GM12891 (cell line): ENCODE results near the gene H1-8.

Experiments
- DNase-seq: peaks from one replicate; pipeline ENCODE4 v3.0.0; 2011; ENCODE audit warnings: low spot score; ENCODE audit not compliant: insufficient read length
- FAIRE-seq: peaks from 2 replicates; lab custom pipeline; 2011; peaks lifted over from hg19 to GRCh38; lab: Jason Lieb, UNC
- PAX5 ChIP-seq: IDR thresholded peaks from 2 replicates; pipeline ENCODE4 v1.6.1; 2011; ENCODE audit warnings: low read length, moderate library complexity, mild to moderate bottlenecking; ENCODE audit not compliant: insufficient read depth, severe bottlenecking
- POLR2A ChIP-seq: IDR thresholded peaks from 2 replicates; pipeline ENCODE4 v1.6.1; 2011; ENCODE audit warnings: low read depth, low read length, control low read depth
- POLR2AphosphoS5 ChIP-seq: IDR thresholded peaks from 2 replicates; pipeline ENCODE4 v1.6.1; 2011; ENCODE audit warnings: low read depth, low read length, control low read depth
- POU2F2 ChIP-seq: IDR thresholded peaks from 2 replicates; pipeline ENCODE4 v1.6.1; 2011; ENCODE audit warnings: low read depth, mild to moderate bottlenecking, control low read depth, low read length, moderate library complexity
- SPI1 ChIP-seq: IDR thresholded peaks from 2 replicates; pipeline ENCODE4 v1.6.1; 2011; ENCODE audit warnings: low read depth, low read length, control low read depth
- TAF1 ChIP-seq: IDR thresholded peaks from 2 replicates; pipeline ENCODE4 v1.6.1; 2011; ENCODE audit warnings: low read depth, low read length, control low read depth

The H1-8 gene

GRCh38 chr3:129563332-129563731 lies 20.4 kb downstream of the H1-8 start:
- no peak for DNase-seq
- TF ChIP-seq POU2F2 (no peak), SPI1 (no peak), POLR2A (no peak), PAX5 (no peak), POLR2AphosphoS5 (no peak), TAF1 (no peak)
- FAIRE-seq: no peak

- FAIRE-seq (no peak), DNase-seq (no peak)
- TF ChIP-seq SPI1: no peak
- TF ChIP-seq POU2F2: no peak
- TF ChIP-seq POLR2A: no peak
- TF ChIP-seq POLR2AphosphoS5: no peak
- TF ChIP-seq TAF1: no peak
- no peak for TF ChIP-seq PAX5
These were observed 21.0 kb downstream of the H1-8 start for GRCh38 chr3:129563850-129564535.

- DNase-seq (no peak), FAIRE-seq (no peak)
- TF ChIP-seq POLR2A (no peak), TAF1 (no peak), PAX5 (no peak), SPI1 (no peak), POLR2AphosphoS5 (no peak), POU2F2 (no peak)
These were observed 22.1 kb downstream of the H1-8 start for GRCh38 chr3:129564981-129565644.

GRCh38 chr3:129565902-129566301 lies 22.9 kb downstream of the H1-8 start:
- DNase-seq: no peak
- TF ChIP-seq POLR2A (no peak), POU2F2 (no peak), PAX5 (no peak), POLR2AphosphoS5 (no peak), TAF1 (no peak), SPI1 (no peak)
- FAIRE-seq: no peak

- no peak for DNase-seq
- FAIRE-seq: no peak
- TF ChIP-seq PAX5 (no peak), POLR2A (no peak), POU2F2 (no peak), POLR2AphosphoS5 (no peak), TAF1 (no peak), SPI1 (no peak)
These were observed 24.3 kb downstream of the H1-8 start for GRCh38 chr3:129567176-129567705.

GRCh38 chr3:129567939-129568338 lies 25.0 kb downstream of the H1-8 start:
- no peak for TF ChIP-seq PAX5
- no peak for TF ChIP-seq TAF1
- TF ChIP-seq POLR2AphosphoS5: no peak
- no peak for TF ChIP-seq POLR2A
- TF ChIP-seq SPI1: no peak
- no peak for TF ChIP-seq POU2F2
- DNase-seq (no peak), FAIRE-seq (no peak)

- no peak for TF ChIP-seq POLR2A
- no peak for TF ChIP-seq POU2F2
- no peak for TF ChIP-seq SPI1
- no peak for TF ChIP-seq POLR2AphosphoS5
- no peak for TF ChIP-seq PAX5
- TF ChIP-seq TAF1: no peak
- FAIRE-seq: no peak
- no peak for DNase-seq
These were observed 26.9 kb downstream of the H1-8 start for GRCh38 chr3:129569856-129570255.

GRCh38 chr3:129571605-129572547 lies 28.9 kb downstream of the H1-8 start:
- TF ChIP-seq POU2F2 (no peak), POLR2A (no peak), TAF1 (no peak), POLR2AphosphoS5 (no peak), SPI1 (no peak), PAX5 (no peak)
- FAIRE-seq: no peak
- DNase-seq: no peak

- no peak for FAIRE-seq
- DNase-seq: no peak
- no peak for TF ChIP-seq POLR2A
- TF ChIP-seq POLR2AphosphoS5: no peak
These were observed 29.6 kb downstream of the H1-8 start for GRCh38 chr3:129572603-129573002.
